Neural cell (in vitro differentiated cells): ENCODE results near the gene NUDT8. TPM values are rescaled to one million over a fixed set of nuclear protein-coding genes. Genes with fewer than 3 reads are reported as not detected.

Experiments
- H2AFZ ChIP-seq: fragments of 200-600, 300-800 bp; sonication (generic), shearing (Covaris generic); 2 replicates; pipeline ENCODE4 v1.6.0; 2014; ENCODE audit warnings: low read depth, mild to moderate bottlenecking, antibody characterized with exemption, low read length, moderate library complexity
- H3F3A ChIP-seq: fragments of 200-600 bp; shearing (Covaris generic); 2 replicates; pipeline ENCODE4 v1.6.1; 2016; ENCODE audit warnings: mild to moderate bottlenecking, moderate library complexity, mixed read lengths, antibody characterized with exemption, low read length; ENCODE audit not compliant: insufficient read depth, poor library complexity, severe bottlenecking
- H3K27ac ChIP-seq: fragments of 200-600, 300-800 bp; sonication (generic), shearing (Covaris generic); 2 replicates; pipeline ENCODE4 v1.5.1; 2014; ENCODE audit warnings: mild to moderate bottlenecking, low read length, moderate library complexity
- H3K27me3 ChIP-seq: fragments of 300-800, 200-600 bp; sonication (generic), shearing (Covaris generic); 2 replicates; pipeline ENCODE4 v1.6.0; 2014; ENCODE audit warnings: mild to moderate bottlenecking, low read depth, low read length, moderate library complexity; ENCODE audit not compliant: insufficient read depth
- H3K36me3 ChIP-seq: fragments of 300-800, 200-600 bp; sonication (generic), shearing (Covaris generic); 2 replicates; pipeline ENCODE4 v1.5.1; 2014; ENCODE audit warnings: mild to moderate bottlenecking, antibody characterized with exemption, low read length, moderate library complexity; ENCODE audit not compliant: insufficient read depth
- H3K4me2 ChIP-seq: fragments of 300-800, 200-600 bp; sonication (generic), shearing (Covaris generic); 2 replicates; pipeline ENCODE4 v1.6.0; 2014; ENCODE audit warnings: mild to moderate bottlenecking, low read length
- H3K4me3 ChIP-seq: fragments of 300-800, 200-600 bp; sonication (generic), shearing (Covaris generic); 2 replicates; pipeline ENCODE4 v1.5.1; 2014; ENCODE audit warnings: mild to moderate bottlenecking, low read length, moderate library complexity
- H3K79me2 ChIP-seq: fragments of 200-600 bp; shearing (Covaris generic); replicated peaks from 2 replicates; pipeline ENCODE4 v1.6.0; 2014; ENCODE audit warnings: mild to moderate bottlenecking, low read length, moderate library complexity; ENCODE audit not compliant: insufficient read depth
- H3K9ac ChIP-seq: fragments of 300-800, 200-600 bp; sonication (generic), shearing (Covaris generic); 2 replicates; pipeline ENCODE4 v1.6.1; 2016; ENCODE audit warnings: mild to moderate bottlenecking, low read length, mixed read lengths
- H3K9me2 ChIP-seq: fragments of 200-600 bp; shearing (Covaris generic); 2 replicates; pipeline ENCODE4 v1.6.1; 2016; ENCODE audit warnings: mild to moderate bottlenecking, low read length, mixed read lengths; ENCODE audit not compliant: insufficient read depth
- H3K9me3 ChIP-seq: fragments of 200-600, 300-800 bp; sonication (generic), shearing (Covaris generic); 2 replicates; pipeline ENCODE4 v1.6.1; 2016; ENCODE audit warnings: mild to moderate bottlenecking, mixed run types, low read length, moderate library complexity, mixed read lengths
- H4K20me1 ChIP-seq: fragments of 200-600 bp; shearing (Covaris generic); 2 replicates; pipeline ENCODE4 v1.6.1; 2016; ENCODE audit warnings: mild to moderate bottlenecking, mixed run types; ENCODE audit not compliant: insufficient read depth
- EP300 ChIP-seq: fragments of 450-650 bp; conservative IDR thresholded peaks from 2 replicates; pipeline ENCODE4 v1.6.1; 2014; ENCODE audit warnings: antibody characterized with exemption, mild to moderate bottlenecking, moderate library complexity; ENCODE audit not compliant: poor library complexity, severe bottlenecking
- EZH2 ChIP-seq: fragments of 200-600, 300-800 bp; shearing (Covaris generic), sonication (generic); IDR thresholded peaks from 2 replicates; pipeline ENCODE4 v1.6.1; 2014; ENCODE audit warnings: antibody characterized with exemption, low read length, borderline replicate concordance, mild to moderate bottlenecking; ENCODE audit not compliant: insufficient read depth, poor library complexity, severe bottlenecking
- MXI1 ChIP-seq: fragments of 450-650 bp; conservative IDR thresholded peaks from 2 replicates; pipeline ENCODE4 v1.6.1; 2014; ENCODE audit warnings: antibody characterized with exemption, mild to moderate bottlenecking; ENCODE audit not compliant: poor library complexity, severe bottlenecking
- POLR2AphosphoS5 ChIP-seq: IDR thresholded peaks from 2 replicates; pipeline ENCODE4 v1.6.1; 2012
- RAD21 ChIP-seq: fragments of 450-650 bp; conservative IDR thresholded peaks from 2 replicates; pipeline ENCODE4 v1.6.1; 2014; ENCODE audit warnings: antibody characterized with exemption, mild to moderate bottlenecking, moderate library complexity
- SMC3 ChIP-seq: fragments of 450-650 bp; conservative IDR thresholded peaks from 2 replicates; pipeline ENCODE4 v1.6.1; 2014; ENCODE audit warnings: antibody characterized with exemption, mild to moderate bottlenecking, moderate library complexity; ENCODE audit not compliant: poor library complexity
- TAF1 ChIP-seq: IDR thresholded peaks from 2 replicates; pipeline ENCODE4 v1.6.1; 2012; ENCODE audit warnings: low read depth
- polyA plus RNA-seq: library from polyadenylated mRNA; depleted of rRNA; stranded (reverse); fragments of >200 nt; gene quantifications from 2 replicates; pipeline ENCODE4 v1.2.3, GENCODE V29; 2014
- TF ChIP-seq, protein P1 (sequence below): IDR thresholded peaks from 2 replicates; pipeline ENCODE4 v1.6.1; 2012; ENCODE audit warnings: borderline replicate concordance
- TF ChIP-seq, protein P2 (sequence below): fragments of 450-650 bp; IDR thresholded peaks from 2 replicates; pipeline ENCODE4 v1.5.1; 2014; ENCODE audit warnings: antibody characterized with exemption, mild to moderate bottlenecking, moderate library complexity; ENCODE audit not compliant: poor library complexity, severe bottlenecking

Gene NUDT8
- polyA plus RNA-seq, 1 donor from 2014 or later = not detected

DNA sequence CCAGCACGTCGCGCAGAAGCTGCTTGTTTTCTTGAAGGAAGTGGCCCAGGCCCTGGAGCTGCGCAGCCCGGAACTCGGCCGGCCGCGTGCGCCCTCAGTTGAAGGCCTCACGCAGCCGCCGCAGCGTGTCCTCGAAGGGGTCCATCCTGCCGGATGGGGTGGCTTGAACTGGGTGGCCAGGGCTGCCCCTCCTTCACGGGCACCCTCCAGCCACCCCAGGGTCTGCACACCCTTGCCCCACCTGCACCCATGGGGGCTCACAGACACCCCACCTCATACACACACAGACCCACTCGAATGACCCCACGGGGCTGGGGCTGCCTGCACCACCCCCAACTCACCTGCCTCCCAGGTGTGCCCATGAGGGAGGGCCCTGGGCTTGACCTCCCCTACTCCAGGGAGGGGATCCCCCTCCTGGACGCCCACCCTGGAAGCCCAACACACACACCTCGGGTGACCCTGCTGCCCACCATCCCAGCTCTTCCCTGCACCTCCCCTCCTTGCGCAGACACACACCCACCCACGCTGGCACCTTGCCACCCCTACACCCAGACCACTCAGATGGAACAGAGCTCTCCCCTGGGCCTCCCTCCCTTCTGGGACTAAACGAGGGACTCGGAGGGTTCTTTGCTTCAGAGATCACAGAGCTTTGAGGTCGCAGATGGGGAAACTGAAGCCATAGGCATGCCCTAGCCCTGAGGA lies 37.9 kb upstream of the NUDT8 start:
- Histone ChIP-seq H3K27me3 (no peaks in the 10 kb centered on the region), H3K9me3 (no peaks in the 10 kb centered on the region), H3K9ac (no peak overlapping the region), H3K4me3 (no peak overlapping the region), H3K4me2 (no peak overlapping the region), H3K79me2 (no peaks in the 10 kb centered on the region), H3K9me2 (no peaks in the 10 kb centered on the region), H4K20me1 (no peaks in the 10 kb centered on the region), H3F3A (no peaks in the 10 kb centered on the region), H3K27ac (no peak overlapping the region), H3K36me3 (no peaks in the 10 kb centered on the region), H2AFZ (no peak overlapping the region)
- TF ChIP-seq TAF1 (no peak), EZH2 (no peak), POLR2AphosphoS5 (no peak), EP300 (no peak), SMC3 (no peak), RAD21 (no peak)
- TF ChIP-seq, protein P1, sequence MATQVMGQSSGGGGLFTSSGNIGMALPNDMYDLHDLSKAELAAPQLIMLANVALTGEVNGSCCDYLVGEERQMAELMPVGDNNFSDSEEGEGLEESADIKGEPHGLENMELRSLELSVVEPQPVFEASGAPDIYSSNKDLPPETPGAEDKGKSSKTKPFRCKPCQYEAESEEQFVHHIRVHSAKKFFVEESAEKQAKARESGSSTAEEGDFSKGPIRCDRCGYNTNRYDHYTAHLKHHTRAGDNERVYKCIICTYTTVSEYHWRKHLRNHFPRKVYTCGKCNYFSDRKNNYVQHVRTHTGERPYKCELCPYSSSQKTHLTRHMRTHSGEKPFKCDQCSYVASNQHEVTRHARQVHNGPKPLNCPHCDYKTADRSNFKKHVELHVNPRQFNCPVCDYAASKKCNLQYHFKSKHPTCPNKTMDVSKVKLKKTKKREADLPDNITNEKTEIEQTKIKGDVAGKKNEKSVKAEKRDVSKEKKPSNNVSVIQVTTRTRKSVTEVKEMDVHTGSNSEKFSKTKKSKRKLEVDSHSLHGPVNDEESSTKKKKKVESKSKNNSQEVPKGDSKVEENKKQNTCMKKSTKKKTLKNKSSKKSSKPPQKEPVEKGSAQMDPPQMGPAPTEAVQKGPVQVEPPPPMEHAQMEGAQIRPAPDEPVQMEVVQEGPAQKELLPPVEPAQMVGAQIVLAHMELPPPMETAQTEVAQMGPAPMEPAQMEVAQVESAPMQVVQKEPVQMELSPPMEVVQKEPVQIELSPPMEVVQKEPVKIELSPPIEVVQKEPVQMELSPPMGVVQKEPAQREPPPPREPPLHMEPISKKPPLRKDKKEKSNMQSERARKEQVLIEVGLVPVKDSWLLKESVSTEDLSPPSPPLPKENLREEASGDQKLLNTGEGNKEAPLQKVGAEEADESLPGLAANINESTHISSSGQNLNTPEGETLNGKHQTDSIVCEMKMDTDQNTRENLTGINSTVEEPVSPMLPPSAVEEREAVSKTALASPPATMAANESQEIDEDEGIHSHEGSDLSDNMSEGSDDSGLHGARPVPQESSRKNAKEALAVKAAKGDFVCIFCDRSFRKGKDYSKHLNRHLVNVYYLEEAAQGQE = no peak
- TF ChIP-seq, protein P2, sequence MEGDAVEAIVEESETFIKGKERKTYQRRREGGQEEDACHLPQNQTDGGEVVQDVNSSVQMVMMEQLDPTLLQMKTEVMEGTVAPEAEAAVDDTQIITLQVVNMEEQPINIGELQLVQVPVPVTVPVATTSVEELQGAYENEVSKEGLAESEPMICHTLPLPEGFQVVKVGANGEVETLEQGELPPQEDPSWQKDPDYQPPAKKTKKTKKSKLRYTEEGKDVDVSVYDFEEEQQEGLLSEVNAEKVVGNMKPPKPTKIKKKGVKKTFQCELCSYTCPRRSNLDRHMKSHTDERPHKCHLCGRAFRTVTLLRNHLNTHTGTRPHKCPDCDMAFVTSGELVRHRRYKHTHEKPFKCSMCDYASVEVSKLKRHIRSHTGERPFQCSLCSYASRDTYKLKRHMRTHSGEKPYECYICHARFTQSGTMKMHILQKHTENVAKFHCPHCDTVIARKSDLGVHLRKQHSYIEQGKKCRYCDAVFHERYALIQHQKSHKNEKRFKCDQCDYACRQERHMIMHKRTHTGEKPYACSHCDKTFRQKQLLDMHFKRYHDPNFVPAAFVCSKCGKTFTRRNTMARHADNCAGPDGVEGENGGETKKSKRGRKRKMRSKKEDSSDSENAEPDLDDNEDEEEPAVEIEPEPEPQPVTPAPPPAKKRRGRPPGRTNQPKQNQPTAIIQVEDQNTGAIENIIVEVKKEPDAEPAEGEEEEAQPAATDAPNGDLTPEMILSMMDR = no peak

DNA sequence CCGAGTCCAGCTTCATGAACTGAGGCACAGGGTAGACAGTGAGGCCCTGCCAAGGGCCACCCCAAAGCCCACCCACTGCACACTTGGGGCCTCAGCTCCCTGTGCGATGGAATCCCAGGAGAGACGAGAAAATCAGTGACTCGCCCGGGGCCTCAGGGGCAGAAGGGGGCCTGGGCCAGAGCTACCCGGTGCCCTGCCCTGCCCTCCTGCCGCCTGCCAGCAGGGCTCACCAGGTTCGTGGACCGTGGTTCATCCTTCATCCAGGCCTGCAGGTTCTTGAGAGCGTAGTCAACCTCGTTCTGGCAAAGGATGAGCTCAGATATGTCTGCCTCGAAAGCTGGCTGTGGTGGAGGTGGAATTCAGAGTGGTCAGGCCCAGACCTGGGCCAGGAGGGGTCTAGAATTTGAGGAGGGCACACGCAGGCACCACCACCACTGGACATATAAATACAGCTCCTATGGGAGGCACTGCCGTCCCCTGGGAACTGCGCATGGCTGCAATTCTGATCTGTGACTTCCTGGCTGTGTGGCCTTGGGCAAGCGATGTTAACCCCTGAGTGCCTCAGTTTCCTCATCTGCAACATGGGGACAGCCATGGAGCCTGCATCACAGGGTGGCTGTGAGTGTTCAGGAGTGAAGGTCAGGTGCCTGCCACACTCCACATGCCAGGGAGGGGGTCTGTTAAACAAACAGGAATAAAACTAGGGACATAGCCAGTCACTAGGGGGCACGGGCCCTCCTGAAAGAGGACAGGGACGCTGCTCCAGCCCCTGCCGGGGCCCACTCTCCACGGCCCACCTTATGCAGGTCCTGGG lies 37.1 kb upstream of the NUDT8 start:
- Histone ChIP-seq H3F3A (no peaks in the 10 kb centered on the region), H3K9ac (no peak overlapping the region), H3K36me3 (no peaks in the 10 kb centered on the region), H4K20me1 (no peaks in the 10 kb centered on the region), H3K9me2 (no peaks in the 10 kb centered on the region), H2AFZ (no peak overlapping the region), H3K9me3 (no peaks in the 10 kb centered on the region), H3K79me2 (no peaks in the 10 kb centered on the region), H3K27me3 (no peaks in the 10 kb centered on the region), H3K4me2 (no peak overlapping the region), H3K27ac (no peak overlapping the region), H3K4me3 (no peak overlapping the region)
- TF ChIP-seq SMC3 (no peak), POLR2AphosphoS5 (no peak), MXI1 (no peak), EP300 (no peak), RAD21 (no peak), TAF1 (no peak), EZH2 (no peak)
- TF ChIP-seq, protein P1 = no peak
- TF ChIP-seq, protein P2 = no peak
